ENCODE results near the gene VPS39.

Gene VPS39

GRCh38 chr15:42157981-42158765 lies 49.9 kb downstream of the VPS39 start:
- no peak for DNase-seq

DNA sequence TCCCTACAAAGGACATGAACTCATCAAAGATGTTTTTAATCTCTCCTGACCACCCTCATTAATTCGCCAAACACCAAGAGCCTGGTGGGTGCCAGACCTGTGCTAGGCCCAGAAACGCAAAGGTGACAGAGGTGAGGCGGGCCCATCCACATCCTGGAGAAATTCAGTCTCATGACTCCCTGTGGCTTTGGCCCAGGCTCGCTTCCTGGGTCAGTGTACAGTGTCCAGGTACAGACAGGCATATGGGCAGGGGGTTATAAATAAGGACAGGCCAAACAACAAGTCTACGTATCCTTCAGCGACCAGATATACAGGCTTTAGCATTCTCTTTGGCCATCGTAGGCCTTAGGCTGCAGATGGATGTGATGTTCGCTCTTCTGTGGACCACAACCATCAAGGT lies 50.7 kb downstream of the VPS39 start:
- no peak for DNase-seq

GRCh38 chr15:42156243-42156922 lies 51.7 kb downstream of the VPS39 start, which contains the start of gene PLA2G4F:
Gene PLA2G4F (minus strand): TSS chr15:42156636. CDS start chr15:42156549, 87 bp downstream.
- no peak for DNase-seq

- no peak for DNase-seq
Observed at GRCh38 chr15:42155546-42156242, 52.4 kb downstream of the VPS39 start.

- no peak for DNase-seq
Observed at GRCh38 chr15:42154956-42155355, 53.1 kb downstream of the VPS39 start.

DNA sequence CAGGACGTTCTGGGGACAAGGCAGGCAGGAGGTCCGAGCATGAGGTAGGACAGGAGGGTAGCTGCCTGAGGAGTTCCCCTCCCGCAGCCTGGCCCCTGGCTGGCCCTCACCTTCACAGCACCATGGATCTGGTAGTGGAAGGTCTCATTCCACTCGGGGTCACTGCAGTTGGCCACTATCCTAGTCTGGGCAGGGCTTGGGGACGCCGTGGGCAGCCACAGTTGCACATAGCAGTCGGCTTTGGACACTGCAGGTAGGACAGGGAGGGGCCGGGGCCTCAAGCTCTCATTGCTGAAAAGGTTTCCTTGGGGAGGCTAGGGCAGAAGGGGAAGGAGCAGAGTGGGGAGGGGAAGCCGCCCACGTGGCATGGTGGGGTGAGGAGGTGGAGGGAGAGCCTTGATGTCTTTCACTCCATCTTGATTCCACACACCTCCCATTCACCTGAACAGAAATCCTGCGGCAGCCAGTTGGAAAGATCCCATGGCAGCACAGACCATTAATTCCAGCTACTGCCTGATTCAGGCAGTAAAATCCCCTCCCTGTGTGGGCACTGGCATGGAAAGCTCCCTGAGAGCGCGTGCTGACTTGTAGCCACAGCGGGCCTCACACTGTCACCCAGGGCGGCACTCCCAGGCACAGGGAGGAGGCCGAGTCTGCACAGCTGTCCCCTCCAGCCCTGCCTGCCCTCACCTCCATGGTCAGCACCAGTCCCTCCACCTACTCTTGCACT lies 53.7 kb downstream of the VPS39 start:
- no peak for DNase-seq

GRCh38 chr15:42153874-42154211 lies 54.3 kb downstream of the VPS39 start:
- no peak for DNase-seq

- no peak for DNase-seq
Observed at GRCh38 chr15:42152921-42153698, 55.0 kb downstream of the VPS39 start.

- no peak for DNase-seq
Observed at GRCh38 chr15:42152196-42152920, 55.7 kb downstream of the VPS39 start.

GRCh38 chr15:42151736-42152135 lies 56.4 kb downstream of the VPS39 start:
- DNase-seq: no peak

GRCh38 chr15:42151141-42151561 lies 57.0 kb downstream of the VPS39 start:
- no peak for DNase-seq

- no peak for DNase-seq
Observed at GRCh38 chr15:42150219-42150970, 57.7 kb downstream of the VPS39 start.

DNA sequence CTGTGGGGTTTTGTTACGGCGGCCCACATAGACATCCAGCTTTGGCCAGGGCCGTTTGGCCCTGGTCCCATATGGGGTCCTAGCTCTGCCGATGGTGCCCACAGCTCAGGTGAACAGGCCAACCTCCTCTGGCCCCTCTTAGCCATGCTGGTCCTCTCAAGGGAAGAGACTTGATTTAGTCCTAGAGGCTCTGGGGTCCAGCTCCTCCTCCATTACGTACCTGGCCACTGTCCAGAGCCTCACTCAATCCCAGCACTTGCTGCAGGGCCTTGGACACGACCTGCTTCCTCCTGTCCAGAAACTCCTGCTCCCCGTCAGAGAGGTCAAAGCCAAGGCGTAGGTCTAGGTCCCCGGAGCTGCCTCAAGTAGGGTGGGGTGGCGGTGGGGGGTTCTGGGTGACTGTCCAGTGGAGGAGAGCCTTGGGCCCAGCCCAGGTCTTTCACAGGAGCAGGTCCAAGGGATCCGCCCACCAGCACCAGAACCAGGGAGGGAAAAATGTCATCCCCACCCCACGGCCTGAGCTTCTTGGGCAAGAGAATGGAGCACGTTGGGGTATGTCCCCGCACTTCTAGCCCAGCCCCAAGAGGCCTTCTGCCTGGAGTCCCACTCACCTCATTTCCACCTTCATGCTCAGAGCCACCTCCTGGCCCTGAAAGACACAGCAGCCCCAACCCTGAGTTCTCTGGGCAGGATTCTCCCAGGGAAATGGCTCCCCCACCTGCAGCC lies 58.4 kb downstream of the VPS39 start:
- DNase-seq: no peak

DNA sequence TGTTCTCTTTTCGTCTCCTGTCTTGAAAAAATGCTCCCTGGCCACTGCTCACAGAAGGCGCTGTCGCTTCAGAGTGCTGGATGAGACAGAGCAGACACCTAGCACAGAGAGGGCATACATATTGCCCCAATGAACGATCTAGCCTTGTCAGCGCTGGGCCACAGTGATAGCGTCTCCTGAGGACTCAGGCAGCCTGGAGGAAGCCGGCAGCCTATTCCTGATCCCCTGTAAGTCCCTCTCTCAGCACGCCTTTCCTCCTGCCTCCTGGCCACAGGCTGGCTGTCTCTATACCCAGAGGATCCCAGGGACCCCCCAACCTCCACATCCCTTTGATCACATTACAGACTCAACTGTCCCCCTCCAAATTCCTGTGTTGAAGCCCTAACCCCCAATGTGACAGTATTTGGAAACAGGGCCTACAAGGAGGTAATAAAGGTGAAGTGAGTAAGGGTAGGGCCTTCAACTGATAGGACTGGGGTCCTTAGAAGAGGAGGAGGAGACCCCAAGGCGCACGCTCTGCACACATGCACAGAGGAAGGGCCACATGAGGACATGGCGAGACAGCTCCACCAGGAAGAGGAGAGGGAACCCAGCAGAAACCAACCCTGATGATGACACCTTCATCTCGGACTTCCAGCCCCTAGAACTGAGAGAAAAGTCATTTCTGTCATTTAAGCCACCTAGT lies 59.2 kb downstream of the VPS39 start:
- DNase-seq: no peak

DNA sequence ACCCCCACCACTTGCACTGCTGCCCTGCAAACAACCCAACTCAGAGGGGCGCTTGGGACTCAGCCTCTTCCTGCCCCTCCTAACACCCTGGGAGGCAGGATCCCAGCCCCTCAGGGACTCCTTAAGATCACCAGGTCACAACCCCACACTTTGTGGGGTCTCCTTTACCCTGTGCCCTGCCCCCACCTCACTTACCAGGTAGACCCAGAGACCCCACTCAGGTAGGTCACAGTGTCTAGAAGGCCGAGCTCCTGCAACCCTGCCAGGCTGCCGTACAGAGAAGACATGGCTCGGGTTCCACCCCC lies 60.7 kb downstream of the VPS39 start:
- DNase-seq: no peak

DNA sequence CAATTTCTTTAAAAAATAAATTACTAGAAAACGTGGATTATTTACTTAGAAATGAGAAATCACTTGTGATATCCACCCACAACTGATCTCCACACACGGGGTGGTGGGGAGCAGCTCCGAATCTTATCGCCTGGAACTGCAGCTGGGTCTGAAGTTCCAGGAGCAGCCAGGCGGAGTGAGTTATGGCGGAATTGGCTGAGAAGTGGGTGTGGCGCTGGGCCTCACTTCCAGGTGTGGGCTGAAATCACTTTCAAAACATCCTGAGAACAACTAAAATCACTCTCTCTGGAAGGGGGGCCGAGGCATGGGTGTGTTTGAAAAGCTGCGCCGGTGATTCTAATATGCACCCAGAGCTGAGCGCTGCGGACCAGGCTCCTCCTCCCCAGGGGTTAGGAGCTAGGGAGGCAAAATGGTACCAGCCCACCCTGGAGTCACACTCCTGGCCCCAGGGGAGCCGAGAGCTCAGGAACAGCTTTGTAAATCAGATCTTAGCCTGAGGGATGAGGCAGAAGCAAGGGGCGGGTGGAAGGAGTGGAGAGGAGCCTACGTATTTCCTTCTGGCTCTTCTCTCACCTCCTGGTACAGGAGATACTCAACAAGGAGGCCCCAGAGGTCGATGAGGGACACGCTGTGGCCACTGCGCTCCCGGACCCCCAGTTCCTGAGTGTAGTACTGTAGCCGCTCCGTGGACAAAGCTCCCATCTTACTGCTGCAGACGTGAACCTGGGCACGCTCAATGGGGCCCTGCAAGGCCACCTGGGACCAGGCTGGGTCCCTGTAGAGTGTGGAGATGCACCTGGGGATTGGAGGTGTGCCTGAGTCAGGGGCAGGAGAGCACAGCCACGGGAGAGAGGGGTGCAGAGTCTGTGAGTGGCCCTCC lies 61.3 kb downstream of the VPS39 start:
- no peak for DNase-seq

- DNase-seq: no peak
Observed at GRCh38 chr15:42145546-42146455, 62.3 kb downstream of the VPS39 start.

Measured in activated CD8-positive, alpha-beta memory T cell treated with anti-CD3 and anti-CD28 coated beads, Interleukin-2, amount 50 U/mL, for 4 hours (primary cell).